Activated CD4-positive, alpha-beta T cell treated with anti-CD3 and anti-CD28 coated beads for 36 hours (primary cell): ENCODE data around the gene TMEM145. TPM values are rescaled to one million over a fixed set of nuclear protein-coding genes. Genes with fewer than 3 reads are reported as not detected.

Experiments used
- ATAC-seq: fragments of 200-7000 bp; cut with Tn5 transposase; one replicate; pipeline ENCODE4 v1.10.0; 2021; ENCODE audit warnings: mild to moderate bottlenecking, moderate library complexity
- CTCF ChIA-PET: fragments of 350-600 bp; sonication (Branson Sonifier 250); formaldehyde crosslinking; loops from one replicate; lab custom pipeline; 2021; ENCODE audit warnings: antibody characterized with exemption; lab: Charles Lee
- POLR2A ChIA-PET: fragments of 350-600 bp; sonication (Branson Sonifier 250); formaldehyde crosslinking; loops from one replicate; lab custom pipeline; 2021; ENCODE audit warnings: antibody characterized with exemption, inconsistent platforms; lab: Charles Lee
- DNase-seq: peaks from one replicate; pipeline ENCODE4 v3.0.0-alpha.2; 2020
- H3K27ac Mint-ChIP-seq: one replicate; pipeline ENCODE4 v1.8.0; 2021; ENCODE audit warnings: mixed read lengths
- H3K27me3 Mint-ChIP-seq: one replicate; pipeline ENCODE4 v1.8.0; 2021; ENCODE audit warnings: mixed read lengths
- H3K36me3 Mint-ChIP-seq: one replicate; pipeline ENCODE4 v1.8.0; 2021; ENCODE audit warnings: low read depth, mixed read lengths
- H3K4me1 Mint-ChIP-seq: one replicate; pipeline ENCODE4 v1.8.0; 2021; ENCODE audit warnings: mixed read lengths
- H3K4me3 Mint-ChIP-seq: one replicate; pipeline ENCODE4 v1.8.0; 2021; ENCODE audit warnings: mild to moderate bottlenecking, moderate library complexity, mixed read lengths
- H3K9me3 Mint-ChIP-seq: one replicate; pipeline ENCODE4 v1.8.0; 2021; ENCODE audit warnings: low read depth, mixed read lengths
- intact Hi-C, 2 experiments: fragments of 100-400 bp; cut with DNase I in 1 of 2; cut with micrococcal nuclease in 1 of 2; formaldehyde crosslinking; loops; one replicate each; pipeline versions ENCODE4 v1.14.2 to v1.15.1; 2022 to 2024; cut with DNase I, micrococcal nuclease
- total RNA-seq, 2 experiments: library from RNA; stranded (reverse); gene quantifications; one replicate each; pipeline ENCODE4 v1.2.3, GENCODE V29; 2021

The TMEM145 gene
- total RNA-seq, 2 experiments from 2014 or later = 0.53 to 0.69 TPM

DNA sequence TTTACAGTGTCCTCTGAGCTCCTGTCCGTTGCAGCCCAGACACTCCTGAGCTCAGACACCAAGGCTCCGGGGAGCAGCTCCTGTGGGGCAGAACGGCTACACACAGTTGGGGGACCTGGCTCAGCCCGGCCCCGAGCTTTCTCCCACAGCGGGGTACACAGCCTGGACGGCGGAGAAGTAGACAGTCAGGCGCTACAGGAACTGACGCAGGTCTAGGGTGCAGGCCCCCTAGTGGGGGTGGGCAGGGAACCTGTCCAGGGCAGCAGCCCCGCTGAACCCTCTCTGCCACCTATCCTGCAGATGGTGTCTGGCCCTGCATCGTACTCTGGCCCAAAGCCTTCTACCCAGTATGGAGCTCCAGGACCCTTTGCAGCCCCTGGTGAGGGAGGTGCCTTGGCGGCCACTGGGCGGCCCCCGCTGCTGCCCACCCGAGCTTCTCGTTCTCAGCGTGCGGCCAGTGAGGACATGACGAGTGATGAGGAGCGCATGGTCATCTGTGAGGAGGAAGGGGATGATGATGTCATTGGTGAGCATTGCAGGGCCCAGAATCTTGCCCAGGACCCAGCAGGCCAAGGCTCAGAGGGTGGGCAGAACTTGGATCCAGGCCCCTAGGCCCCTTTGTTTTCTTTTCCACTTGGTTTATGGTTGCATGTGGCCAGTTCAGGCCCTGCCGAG lies 24.1 kb upstream of the TMEM145 start:
- DNase-seq (peak; percentile 7), ATAC-seq (no peak)
- H3K9me3 Mint-ChIP-seq = no peaks in the 10 kb centered on the region
- intact Hi-C loops = no loop called here
- peaks cover 13% of the 10 kb centered on the region for H3K4me1 Mint-ChIP-seq
- ChIA-PET POLR2A (interaction anchor here (0.6 kb wide), 1 partner anchor 38 kb away, joined by 3 read pairs; no protein-coding TSS in a partner anchor), CTCF (interaction anchor here (0.9 kb wide), 1 partner anchor 12 kb away, joined by 3 read pairs; no protein-coding TSS in a partner anchor)
- H3K27ac Mint-ChIP-seq = no peak overlapping the region
- H3K36me3 Mint-ChIP-seq = peaks cover 18% of the 10 kb centered on the region
- no peaks in the 10 kb centered on the region for H3K27me3 Mint-ChIP-seq
- H3K4me3 Mint-ChIP-seq = no peak overlapping the region

DNA sequence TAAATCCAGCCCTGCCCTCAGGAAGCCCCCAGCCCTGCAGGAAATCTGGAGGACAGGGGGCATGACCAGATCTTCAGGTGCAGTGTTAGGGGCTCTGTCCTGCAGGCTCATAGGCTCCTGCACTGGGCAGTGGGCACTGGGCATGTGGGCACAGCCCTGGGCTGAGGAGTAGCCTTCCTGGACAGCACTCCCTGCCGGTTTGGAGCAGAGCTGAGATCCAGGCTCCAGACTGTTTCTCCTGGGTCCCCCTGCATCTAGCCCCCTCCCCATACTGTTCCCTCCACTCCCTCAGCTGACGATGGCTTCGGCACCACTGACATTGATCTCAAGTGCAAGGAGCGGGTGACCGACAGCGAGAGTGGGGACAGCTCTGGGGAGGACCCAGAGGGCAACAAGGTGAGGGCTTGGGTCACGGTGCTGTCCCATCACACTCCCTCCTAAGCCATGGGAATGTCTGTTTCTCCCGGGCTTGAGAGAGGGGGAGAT lies 23.5 kb upstream of the TMEM145 start:
- H3K36me3 Mint-ChIP-seq = peaks cover 18% of the 10 kb centered on the region
- ChIA-PET CTCF (no interaction called here), POLR2A (no interaction called here)
- DNase-seq (no peak), ATAC-seq (no peak)
- H3K4me1 Mint-ChIP-seq = peaks cover 13% of the 10 kb centered on the region
- no peak overlapping the region for H3K4me3 Mint-ChIP-seq
- intact Hi-C loops = no loop called here
- no peak overlapping the region for H3K27ac Mint-ChIP-seq
- H3K27me3 Mint-ChIP-seq = no peaks in the 10 kb centered on the region
- H3K9me3 Mint-ChIP-seq = no peaks in the 10 kb centered on the region

DNA sequence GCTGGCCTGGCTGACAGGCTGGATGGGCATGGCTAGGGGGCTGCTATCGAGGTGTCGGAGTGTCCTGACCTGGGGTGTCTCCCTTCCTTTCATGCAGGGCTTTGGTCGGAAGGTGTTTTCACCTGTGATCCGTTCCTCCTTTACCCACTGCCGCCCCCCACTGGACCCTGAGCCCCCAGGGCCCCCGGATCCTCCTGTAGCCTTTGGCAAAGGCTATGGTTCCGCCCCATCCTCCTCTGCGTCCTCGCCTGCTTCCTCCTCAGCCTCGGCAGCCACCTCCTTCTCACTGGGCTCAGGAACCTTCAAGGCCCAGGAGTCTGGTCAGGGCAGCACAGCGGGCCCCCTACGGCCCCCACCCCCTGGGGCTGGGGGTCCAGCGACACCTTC lies 23.0 kb upstream of the TMEM145 start:
- no peak overlapping the region for H3K4me3 Mint-ChIP-seq
- intact Hi-C loops = no loop called here
- no peak for ATAC-seq

GRCh38 chr19:42290523-42291434 lies 22.3 kb upstream of the TMEM145 start:
- CTCF ChIA-PET = no interaction called here
- peaks cover 18% of the 10 kb centered on the region for H3K36me3 Mint-ChIP-seq
- H3K9me3 Mint-ChIP-seq = no peaks in the 10 kb centered on the region

More for the DNA sequence above, 23.0 kb upstream of the TMEM145 start:
- no peaks in the 10 kb centered on the region for H3K9me3 Mint-ChIP-seq
- no peak for DNase-seq
- H3K4me1 Mint-ChIP-seq = peaks cover 9% of the 10 kb centered on the region
- POLR2A ChIA-PET = no interaction called here
- CTCF ChIA-PET = no interaction called here
- H3K27ac Mint-ChIP-seq = no peak overlapping the region
- H3K27me3 Mint-ChIP-seq = no peaks in the 10 kb centered on the region
- peaks cover 18% of the 10 kb centered on the region for H3K36me3 Mint-ChIP-seq

GRCh38 chr19:42291435-42291810 lies 21.7 kb upstream of the TMEM145 start:
- POLR2A ChIA-PET = no interaction called here
- CTCF ChIA-PET = no interaction called here
- intact Hi-C loops = no loop called here

More at GRCh38 chr19:42290523-42291434, 22.3 kb upstream of the TMEM145 start:
- no peak overlapping the region for H3K27ac Mint-ChIP-seq
- H3K4me1 Mint-ChIP-seq = peaks cover 6% of the 10 kb centered on the region
- H3K4me3 Mint-ChIP-seq = no peak overlapping the region
- H3K27me3 Mint-ChIP-seq = no peaks in the 10 kb centered on the region
- ATAC-seq (peak; percentile 70), DNase-seq (peak; percentile 72)
- POLR2A ChIA-PET = no interaction called here
- intact Hi-C loops = no loop called here

DNA sequence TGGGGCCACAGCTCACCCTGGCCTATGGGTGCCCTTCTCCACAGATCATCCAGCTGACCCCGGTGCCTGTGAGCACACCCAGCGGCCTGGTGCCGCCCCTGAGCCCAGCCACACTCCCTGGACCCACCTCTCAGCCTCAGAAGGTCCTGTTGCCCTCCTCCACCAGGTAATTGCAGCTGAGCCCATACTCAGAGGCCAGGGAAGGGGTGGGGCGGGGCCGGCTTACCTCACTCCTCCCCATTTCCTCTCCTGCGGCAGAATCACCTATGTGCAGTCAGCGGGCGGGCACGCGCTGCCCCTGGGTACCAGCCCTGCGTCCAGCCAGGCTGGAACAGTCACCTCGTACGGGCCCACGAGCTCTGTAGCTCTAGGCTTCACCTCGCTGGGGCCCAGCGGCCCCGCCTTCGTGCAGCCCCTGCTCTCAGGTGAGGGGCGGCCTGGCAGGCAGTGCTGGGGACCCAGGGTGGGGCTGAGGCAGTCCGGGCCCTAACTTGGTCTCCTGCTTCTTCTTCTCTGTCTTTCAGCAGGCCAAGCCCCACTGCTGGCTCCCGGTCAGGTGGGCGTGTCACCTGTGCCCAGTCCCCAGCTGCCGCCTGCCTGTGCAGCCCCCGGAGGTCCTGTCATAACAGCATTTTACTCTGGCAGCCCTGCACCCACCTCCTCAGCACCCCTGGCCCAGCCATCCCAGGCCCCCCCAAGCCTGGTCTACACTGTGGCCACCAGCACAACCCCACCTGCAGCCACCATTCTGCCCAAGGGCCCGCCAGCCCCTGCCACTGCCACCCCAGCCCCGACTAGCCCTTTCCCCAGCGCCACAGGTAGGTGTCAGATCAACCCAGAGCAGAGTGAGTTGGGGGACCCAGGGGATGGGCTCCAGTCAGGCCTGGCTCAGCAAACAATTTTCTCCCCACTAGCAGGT lies 20.8 kb upstream of the TMEM145 start:
- Mint-ChIP-seq H3K4me3 (no peak overlapping the region), H3K9me3 (no peaks in the 10 kb centered on the region), H3K4me1 (no peaks in the 10 kb centered on the region), H3K36me3 (peaks cover 21% of the 10 kb centered on the region), H3K27me3 (no peaks in the 10 kb centered on the region), H3K27ac (no peak overlapping the region)
- ChIA-PET CTCF (interaction anchor here (0.6 kb wide), 1 partner anchor 84 kb away, joined by 4 read pairs; no protein-coding TSS in a partner anchor), POLR2A (no interaction called here)
- DNase-seq = no peak
- ATAC-seq = no peak
- intact Hi-C loops = no loop called here

More at GRCh38 chr19:42291435-42291810, 21.7 kb upstream of the TMEM145 start:
- no peak for DNase-seq
- ATAC-seq = no peak
- no peaks in the 10 kb centered on the region for H3K4me1 Mint-ChIP-seq
- H3K27me3 Mint-ChIP-seq = no peaks in the 10 kb centered on the region
- no peak overlapping the region for H3K4me3 Mint-ChIP-seq
- peaks cover 18% of the 10 kb centered on the region for H3K36me3 Mint-ChIP-seq
- no peaks in the 10 kb centered on the region for H3K9me3 Mint-ChIP-seq
- no peak overlapping the region for H3K27ac Mint-ChIP-seq

DNA sequence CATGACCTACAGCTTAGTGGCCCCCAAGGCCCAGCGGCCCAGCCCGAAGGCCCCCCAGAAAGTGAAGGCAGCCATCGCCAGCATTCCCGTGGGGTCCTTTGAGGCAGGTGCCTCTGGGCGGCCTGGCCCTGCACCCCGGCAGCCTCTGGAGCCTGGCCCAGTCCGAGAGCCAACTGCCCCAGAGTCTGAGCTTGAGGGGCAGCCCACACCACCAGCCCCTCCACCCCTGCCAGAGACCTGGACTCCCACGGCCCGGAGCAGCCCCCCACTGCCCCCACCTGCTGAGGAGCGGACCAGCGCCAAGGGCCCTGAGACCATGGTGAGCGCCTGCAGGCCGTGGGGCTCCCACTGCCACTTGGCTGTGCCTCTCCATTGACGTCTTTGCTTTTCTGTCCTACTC lies 20.1 kb upstream of the TMEM145 start:
- Mint-ChIP-seq H3K4me3 (no peak overlapping the region), H3K27me3 (no peaks in the 10 kb centered on the region), H3K27ac (no peak overlapping the region), H3K9me3 (no peaks in the 10 kb centered on the region), H3K4me1 (no peaks in the 10 kb centered on the region), H3K36me3 (peaks cover 21% of the 10 kb centered on the region)
- CTCF ChIA-PET = interaction anchor here (0.9 to 1.0 kb wide), 2 partner anchors 10 to 14 kb away, joined by 3 read pairs; partner anchors contain the start of gene PAFAH1B3
- no peak for DNase-seq
- POLR2A ChIA-PET = interaction anchor here (1.3 kb wide), 1 partner anchor 56 kb away, joined by 3 read pairs; no protein-coding TSS in a partner anchor
- intact Hi-C loops = no loop called here
- ATAC-seq = no peak

DNA sequence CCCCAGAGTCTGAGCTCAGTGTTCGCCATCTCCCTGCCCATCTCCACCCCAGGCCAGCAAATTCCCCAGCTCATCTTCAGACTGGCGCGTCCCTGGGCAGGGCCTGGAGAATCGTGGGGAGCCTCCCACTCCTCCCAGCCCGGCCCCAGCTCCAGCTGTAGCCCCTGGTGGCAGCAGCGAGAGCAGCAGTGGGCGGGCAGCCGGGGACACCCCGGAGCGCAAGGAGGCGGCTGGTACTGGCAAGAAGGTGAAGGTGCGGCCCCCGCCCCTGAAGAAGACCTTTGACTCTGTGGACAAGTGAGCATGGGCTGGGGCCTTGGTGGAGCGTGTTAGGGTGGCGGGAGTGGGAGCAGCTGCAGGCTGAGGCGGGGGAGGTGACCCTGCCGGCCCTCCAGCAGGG lies 19.6 kb upstream of the TMEM145 start:
- DNase-seq (peak; percentile 29), ATAC-seq (no peak)
- no peaks in the 10 kb centered on the region for H3K4me1 Mint-ChIP-seq
- POLR2A ChIA-PET = interaction anchor here (1.3 kb wide), 1 partner anchor 56 kb away, joined by 3 read pairs; no protein-coding TSS in a partner anchor
- H3K27ac Mint-ChIP-seq = no peak overlapping the region
- no peaks in the 10 kb centered on the region for H3K27me3 Mint-ChIP-seq
- no peaks in the 10 kb centered on the region for H3K9me3 Mint-ChIP-seq
- H3K36me3 Mint-ChIP-seq = peaks cover 18% of the 10 kb centered on the region
- H3K4me3 Mint-ChIP-seq = no peak overlapping the region
- CTCF ChIA-PET = interaction anchor here (0.6 to 1.0 kb wide), 3 partner anchors 9 to 169 kb away, joined by 3 read pairs; partner anchors contain the start of gene PAFAH1B3
- intact Hi-C loops = no loop called here

DNA sequence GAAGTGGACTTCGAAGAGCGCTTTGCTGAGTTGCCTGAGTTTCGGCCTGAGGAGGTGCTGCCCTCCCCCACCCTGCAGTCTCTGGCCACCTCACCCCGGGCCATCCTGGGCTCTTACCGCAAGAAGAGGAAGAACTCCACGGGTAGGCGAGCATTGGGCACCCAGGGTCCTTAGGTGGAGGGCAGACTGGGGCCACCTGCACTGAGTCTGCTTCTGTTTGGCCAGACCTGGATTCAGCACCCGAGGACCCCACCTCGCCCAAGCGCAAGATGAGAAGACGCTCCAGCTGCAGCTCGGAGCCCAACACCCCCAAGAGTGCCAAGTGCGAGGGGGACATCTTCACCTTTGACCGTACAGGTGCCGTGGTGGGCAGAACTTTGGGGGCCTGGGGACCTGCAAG lies 19.2 kb upstream of the TMEM145 start:
- CTCF ChIA-PET = interaction anchor here (0.6 to 1.0 kb wide), 3 partner anchors 9 to 170 kb away, joined by 3 read pairs; partner anchors contain the start of gene PAFAH1B3
- no peak for DNase-seq
- no peaks in the 10 kb centered on the region for H3K27me3 Mint-ChIP-seq
- POLR2A ChIA-PET = interaction anchor here (1.3 kb wide), 1 partner anchor 57 kb away, joined by 3 read pairs; no protein-coding TSS in a partner anchor
- no peak for ATAC-seq
- no peaks in the 10 kb centered on the region for H3K4me1 Mint-ChIP-seq
- peaks cover 18% of the 10 kb centered on the region for H3K36me3 Mint-ChIP-seq
- H3K9me3 Mint-ChIP-seq = no peaks in the 10 kb centered on the region
- H3K27ac Mint-ChIP-seq = no peak overlapping the region
- no peak overlapping the region for H3K4me3 Mint-ChIP-seq
- intact Hi-C loops = no loop called here

DNA sequence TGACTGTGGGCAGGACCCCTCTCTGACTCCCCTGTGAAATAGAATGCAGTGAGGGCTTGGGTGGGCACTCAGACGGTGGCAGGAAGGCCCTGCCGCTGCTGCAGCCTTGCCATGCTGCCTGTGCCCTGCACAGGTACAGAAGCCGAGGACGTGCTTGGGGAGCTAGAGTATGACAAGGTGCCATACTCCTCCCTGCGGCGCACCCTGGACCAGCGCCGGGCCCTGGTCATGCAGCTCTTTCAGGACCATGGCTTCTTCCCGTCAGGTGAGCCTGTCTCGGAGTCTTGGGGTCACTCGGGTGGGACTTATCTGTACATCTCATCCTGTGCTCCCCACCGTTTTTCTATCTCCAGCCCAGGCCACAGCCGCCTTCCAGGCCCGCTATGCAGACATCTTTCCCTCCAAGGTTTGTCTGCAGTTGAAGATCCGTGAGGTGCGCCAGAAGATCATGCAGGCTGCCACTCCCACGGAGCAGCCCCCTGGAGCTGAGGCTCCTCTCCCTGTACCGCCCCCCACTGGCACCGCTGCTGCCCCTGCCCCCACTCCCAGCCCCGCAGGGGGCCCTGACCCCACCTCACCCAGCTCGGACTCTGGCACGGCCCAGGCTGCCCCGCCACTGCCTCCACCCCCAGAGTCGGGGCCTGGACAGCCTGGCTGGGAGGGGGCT lies 18.5 kb upstream of the TMEM145 start:
- H3K27me3 Mint-ChIP-seq = no peaks in the 10 kb centered on the region
- peaks cover 18% of the 10 kb centered on the region for H3K36me3 Mint-ChIP-seq
- no peak overlapping the region for H3K27ac Mint-ChIP-seq
- ChIA-PET POLR2A (interaction anchor here (0.6 kb wide), 1 partner anchor 88 kb away, joined by 3 read pairs; no protein-coding TSS in a partner anchor), CTCF (interaction anchor here (0.9 kb wide), 1 partner anchor 74 kb away, joined by 4 read pairs; the partner anchor contains the start of gene ZNF526)
- H3K4me1 Mint-ChIP-seq = no peaks in the 10 kb centered on the region
- H3K4me3 Mint-ChIP-seq = no peak overlapping the region
- no peak for ATAC-seq
- intact Hi-C loops = no loop called here
- H3K9me3 Mint-ChIP-seq = no peaks in the 10 kb centered on the region
- DNase-seq = no peak
